ENCODE results near the gene FYN.

The FYN gene

GRCh38 chr6:111699123-111699522 is 174.1 kb downstream of the FYN start:
- FAIRE-seq (no peak), DNase-seq (ENCODE audit: insufficient read length, low spot score) (no peak)
- TF ChIP-seq POLR2A (IDR thresholded peaks at IDR 0.05; ENCODE audit: low read depth, low read length) = no peak

DNA sequence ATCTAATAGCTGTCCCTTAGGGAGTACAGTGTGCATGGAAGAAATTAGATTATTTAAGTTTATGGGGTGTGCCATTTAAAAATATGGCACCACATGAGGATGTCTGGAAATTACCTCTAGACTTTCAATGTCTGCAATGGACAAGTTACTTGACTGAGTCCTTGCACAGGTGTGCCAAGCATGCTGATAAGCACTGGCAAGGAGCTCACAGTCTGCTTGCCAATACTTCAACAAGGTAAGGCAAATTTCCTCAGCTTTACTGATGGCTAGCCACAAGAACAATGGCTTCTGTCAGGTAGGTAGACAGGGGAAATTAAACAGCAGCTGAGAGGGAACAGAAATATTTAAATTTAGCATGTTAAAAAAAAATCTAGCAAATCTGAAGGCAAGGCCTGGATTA is 176.4 kb downstream of the FYN start:
- TF ChIP-seq POLR2A (IDR thresholded peaks at IDR 0.05; ENCODE audit: low read depth, low read length) = no peak
- FAIRE-seq (no peak), DNase-seq (ENCODE audit: insufficient read length, low spot score) (no peak)

DNA sequence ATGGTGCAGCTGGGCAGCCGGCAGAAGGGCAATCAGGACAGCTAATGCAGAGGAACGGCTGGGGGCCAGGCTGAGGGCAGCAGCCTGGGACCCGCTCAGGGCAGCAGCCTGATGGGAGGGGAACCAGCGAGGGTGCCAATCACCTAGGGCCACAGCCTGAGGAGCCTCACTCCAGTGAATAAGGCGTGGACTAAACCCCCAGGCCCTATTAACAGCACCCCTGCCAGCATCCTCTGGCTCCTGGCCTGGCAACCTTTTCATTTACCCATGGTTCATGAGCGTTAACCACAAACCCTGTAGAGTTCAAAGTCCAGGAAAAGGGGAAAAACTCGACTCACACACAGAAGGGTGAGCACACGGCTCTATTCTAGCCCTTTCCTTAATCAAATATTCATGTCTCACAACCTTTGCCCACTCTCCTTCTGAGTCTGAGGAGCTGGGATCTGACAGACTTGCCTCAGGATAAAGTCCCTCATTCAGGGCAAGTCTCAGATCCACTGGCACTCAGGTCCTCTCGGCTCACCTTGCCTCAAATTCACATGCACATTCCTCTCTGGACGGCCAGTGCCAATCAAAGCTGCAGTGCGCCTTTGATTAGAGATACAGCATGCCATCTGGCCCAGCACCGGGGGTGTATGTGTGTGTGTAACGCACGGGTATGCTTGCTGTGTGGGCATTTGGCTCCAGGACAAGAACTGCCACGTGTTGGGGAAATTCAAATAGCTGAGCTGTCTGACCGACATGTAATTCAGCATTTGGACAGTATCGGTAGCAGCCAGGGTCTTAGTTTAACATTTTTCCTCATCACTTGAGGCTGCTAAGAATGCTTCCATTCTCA is 180.7 kb downstream of the FYN start:
- no peak for DNase-seq (ENCODE audit: insufficient read length, low spot score)
- FAIRE-seq = no peak
- no peak for TF ChIP-seq POLR2A (IDR thresholded peaks at IDR 0.05; ENCODE audit: low read depth, low read length)

DNA sequence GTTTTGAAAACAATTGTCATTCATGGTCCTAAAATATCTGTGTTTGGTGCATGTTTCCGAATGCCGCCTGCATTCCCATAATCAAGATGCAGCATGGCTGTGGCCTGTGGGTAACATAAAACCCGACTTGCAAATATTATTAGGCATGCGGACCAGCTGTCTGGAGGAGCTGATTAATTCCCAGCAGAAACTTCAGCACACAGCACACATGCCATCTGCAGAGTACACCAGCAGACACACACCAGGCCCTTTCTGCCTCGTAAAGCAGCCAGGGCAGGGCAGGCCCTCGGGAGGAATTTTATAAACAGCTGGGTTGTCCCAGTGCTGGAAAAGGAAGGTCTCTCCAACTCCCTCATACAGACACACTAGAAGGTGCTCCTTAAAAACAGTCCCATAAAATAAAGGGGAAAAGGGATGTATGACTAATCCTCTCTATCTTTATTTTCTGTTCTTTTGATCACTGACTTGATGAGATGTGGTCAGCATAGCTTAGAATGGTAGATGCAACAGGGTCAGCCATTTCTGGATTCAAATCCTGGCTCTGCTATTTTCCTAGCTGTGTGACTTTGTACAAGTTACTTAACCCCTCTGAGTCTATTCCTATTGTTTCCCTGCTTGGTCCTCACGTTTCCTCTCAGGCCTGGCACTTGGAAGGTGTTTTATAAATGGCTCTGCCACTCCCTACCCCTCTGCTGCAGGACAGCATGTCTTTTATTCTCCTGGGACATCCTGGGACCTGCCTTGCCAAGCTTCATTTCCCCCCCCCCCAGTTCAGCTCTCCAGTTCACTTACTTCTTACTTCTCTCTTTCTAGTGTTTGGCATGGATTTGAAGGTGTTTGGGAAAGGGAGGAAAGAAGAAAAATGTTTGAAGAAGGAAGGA is 181.7 kb downstream of the FYN start:
- no peak for DNase-seq (ENCODE audit: insufficient read length, low spot score)
- TF ChIP-seq POLR2A (IDR thresholded peaks at IDR 0.05; ENCODE audit: low read depth, low read length) = no peak
- no peak for FAIRE-seq

- no peak for DNase-seq (ENCODE audit: insufficient read length, low spot score)
- FAIRE-seq = no peak
- TF ChIP-seq POLR2A (IDR thresholded peaks at IDR 0.05; ENCODE audit: low read depth, low read length) = no peak
Measured at GRCh38 chr6:111689946-111690345, 183.3 kb downstream of the FYN start.

- DNase-seq (ENCODE audit: insufficient read length, low spot score) = no peak
- no peak for TF ChIP-seq POLR2A (IDR thresholded peaks at IDR 0.05; ENCODE audit: low read depth, low read length)
- no peak for FAIRE-seq
Measured at GRCh38 chr6:111689419-111689818, 183.8 kb downstream of the FYN start.

GRCh38 chr6:111688331-111688730 is 184.9 kb downstream of the FYN start:
- DNase-seq (ENCODE audit: insufficient read length, low spot score) = no peak
- FAIRE-seq = no peak
- no peak for TF ChIP-seq POLR2A (IDR thresholded peaks at IDR 0.05; ENCODE audit: low read depth, low read length)

GRCh38 chr6:111687652-111688051 is 185.6 kb downstream of the FYN start:
- DNase-seq (ENCODE audit: insufficient read length, low spot score) (no peak), FAIRE-seq (no peak)
- TF ChIP-seq POLR2A (IDR thresholded peaks at IDR 0.05; ENCODE audit: low read depth, low read length) = no peak

GRCh38 chr6:111686932-111687266 is 186.4 kb downstream of the FYN start:
- no peak for FAIRE-seq
- DNase-seq (ENCODE audit: insufficient read length, low spot score) = no peak
- TF ChIP-seq POLR2A (IDR thresholded peaks at IDR 0.05; ENCODE audit: low read depth, low read length) = no peak

- FAIRE-seq (no peak), DNase-seq (ENCODE audit: insufficient read length, low spot score) (no peak)
- no peak for TF ChIP-seq POLR2A (IDR thresholded peaks at IDR 0.05; ENCODE audit: low read depth, low read length)
Measured at GRCh38 chr6:111686249-111686931, 186.9 kb downstream of the FYN start.

DNA sequence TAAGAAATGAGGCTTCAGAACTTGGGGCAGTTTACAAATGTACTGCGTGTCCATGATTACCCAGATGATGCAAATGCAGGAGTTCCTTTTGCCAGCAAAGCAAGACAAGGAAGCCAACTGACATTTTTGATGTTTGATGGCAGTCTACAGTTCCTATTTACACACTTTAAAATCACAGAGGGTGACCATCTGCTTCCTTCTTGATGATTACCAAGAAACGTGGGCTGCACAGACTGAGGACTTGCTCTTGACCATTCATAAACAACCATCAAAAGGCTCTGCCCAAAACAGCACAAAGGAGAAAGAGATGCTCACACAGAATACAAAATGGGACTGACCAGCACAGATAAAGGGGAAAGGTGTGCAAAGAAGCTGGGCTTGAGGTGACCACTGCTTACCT is 187.7 kb downstream of the FYN start:
- no peak for DNase-seq (ENCODE audit: insufficient read length, low spot score)
- no peak for FAIRE-seq
- no peak for TF ChIP-seq POLR2A (IDR thresholded peaks at IDR 0.05; ENCODE audit: low read depth, low read length)

DNA sequence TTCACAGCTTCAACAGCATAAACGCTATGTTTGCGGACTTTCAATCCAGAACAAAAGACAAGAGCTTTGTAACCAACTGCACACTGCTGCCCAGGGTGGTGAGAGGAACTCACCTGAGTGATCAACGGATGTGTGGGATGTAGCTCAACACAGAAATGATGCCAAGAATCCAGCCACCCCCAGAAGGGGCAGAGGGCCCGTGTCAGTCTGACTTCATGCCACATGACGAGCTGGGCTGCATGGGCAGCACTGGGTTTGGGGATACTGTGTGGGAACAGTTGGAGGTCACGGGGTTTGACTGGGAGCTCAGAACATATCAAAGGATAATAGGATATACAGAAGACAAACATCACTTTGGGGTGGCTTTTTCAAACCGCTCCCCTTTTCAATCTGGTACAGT is 188.2 kb downstream of the FYN start:
- FAIRE-seq (no peak), DNase-seq (ENCODE audit: insufficient read length, low spot score) (no peak)

DNA sequence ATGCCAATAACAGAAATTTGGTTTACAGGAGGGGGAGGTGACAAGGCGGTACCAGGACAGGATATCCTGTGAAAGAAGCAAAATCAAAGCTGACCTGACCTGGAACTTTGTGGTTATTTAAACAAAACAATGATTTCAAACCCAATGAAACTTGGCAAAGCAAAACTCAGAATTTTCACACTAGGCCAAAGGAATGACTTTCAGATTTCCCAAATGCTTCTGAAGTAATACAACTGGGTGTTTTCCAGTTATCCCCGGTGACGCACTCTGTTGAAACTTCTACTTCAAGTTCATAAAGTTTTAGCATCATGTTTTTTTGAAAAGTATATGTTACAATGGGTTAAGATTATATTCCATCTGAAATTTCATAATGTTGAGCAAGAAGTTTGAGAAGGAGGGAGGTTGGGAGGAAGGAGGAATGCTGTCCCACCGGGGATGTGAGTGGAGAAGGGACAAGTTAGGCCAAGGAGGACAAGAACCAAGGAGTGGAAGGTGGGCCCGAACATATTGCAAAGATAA is 189.4 kb downstream of the FYN start:
- DNase-seq (ENCODE audit: insufficient read length, low spot score) (no peak), FAIRE-seq (no peak)
- no peak for TF ChIP-seq POLR2A (IDR thresholded peaks at IDR 0.05; ENCODE audit: low read depth, low read length)

More for the DNA sequence above, 188.2 kb downstream of the FYN start:
- no peak for TF ChIP-seq POLR2A (IDR thresholded peaks at IDR 0.05; ENCODE audit: low read depth, low read length)

- no peak for TF ChIP-seq POLR2A (IDR thresholded peaks at IDR 0.05; ENCODE audit: low read depth, low read length)
- FAIRE-seq (no peak), DNase-seq (ENCODE audit: insufficient read length, low spot score) (no peak)
Measured at GRCh38 chr6:111683157-111683556, 190.1 kb downstream of the FYN start.
